HEK293 (cell line): ENCODE results near the gene RNF224.

Source experiments
- GFI1B ChIP-seq: fragments of 450-650 bp; formaldehyde crosslinking; IDR thresholded peaks from 2 replicates; pipeline ENCODE4 v1.5.1; 2016; ENCODE audit warnings: missing biosample characterization, missing genetic modification characterization
- KLF9 ChIP-seq: fragments of 450-650 bp; formaldehyde crosslinking; IDR thresholded peaks from 2 replicates; pipeline ENCODE4 v1.5.1; 2016; ENCODE audit warnings: missing biosample characterization, missing genetic modification characterization, low read depth
- ZBTB1 ChIP-seq: fragments of 450-650 bp; formaldehyde crosslinking; IDR thresholded peaks from 2 replicates; pipeline ENCODE4 v1.5.1; 2016; ENCODE audit warnings: missing biosample characterization, missing genetic modification characterization
- ZNF391 ChIP-seq: fragments of 450-650 bp; formaldehyde crosslinking; IDR thresholded peaks from 2 replicates; pipeline ENCODE4 v1.5.1; 2016; ENCODE audit warnings: low read depth, missing biosample characterization, missing genetic modification characterization, borderline replicate concordance
- ZNF830 ChIP-seq: fragments of 450-650 bp; IDR thresholded peaks from 2 replicates; pipeline ENCODE4 v1.5.0; 2018; ENCODE audit warnings: missing biosample characterization, missing genetic modification characterization, low read depth, mild to moderate bottlenecking, moderate library complexity
- ZSCAN30 ChIP-seq: fragments of 450-650 bp; IDR thresholded peaks from 2 replicates; pipeline ENCODE4 v1.5.1; 2018; ENCODE audit warnings: missing biosample characterization, mild to moderate bottlenecking, missing genetic modification characterization, moderate library complexity
- TF ChIP-seq, protein P1 (sequence below): fragments of 450-650 bp; formaldehyde crosslinking; IDR thresholded peaks from 2 replicates; pipeline ENCODE4 v1.5.1; 2016; ENCODE audit warnings: missing biosample characterization, missing genetic modification characterization
- TF ChIP-seq, protein P2 (sequence below): fragments of 450-650 bp; formaldehyde crosslinking; IDR thresholded peaks from 2 replicates; pipeline ENCODE4 v1.5.1; 2016; ENCODE audit warnings: missing biosample characterization, missing genetic modification characterization
- TF ChIP-seq, protein P3 (sequence below): fragments of 450-650 bp; formaldehyde crosslinking; IDR thresholded peaks from 2 replicates; pipeline ENCODE4 v1.5.1; 2016; ENCODE audit warnings: missing biosample characterization, missing genetic modification characterization
- TF ChIP-seq, protein P4 (sequence below): IDR thresholded peaks from 2 replicates; pipeline ENCODE4 v1.6.1; 2011; ENCODE audit warnings: mild to moderate bottlenecking, low read depth, low read length, borderline replicate concordance
- TF ChIP-seq, protein P5 (sequence below): fragments of 450-650 bp; formaldehyde crosslinking; IDR thresholded peaks from 2 replicates; pipeline ENCODE4 v1.5.1; 2016; ENCODE audit warnings: missing biosample characterization, missing genetic modification characterization

DNA sequence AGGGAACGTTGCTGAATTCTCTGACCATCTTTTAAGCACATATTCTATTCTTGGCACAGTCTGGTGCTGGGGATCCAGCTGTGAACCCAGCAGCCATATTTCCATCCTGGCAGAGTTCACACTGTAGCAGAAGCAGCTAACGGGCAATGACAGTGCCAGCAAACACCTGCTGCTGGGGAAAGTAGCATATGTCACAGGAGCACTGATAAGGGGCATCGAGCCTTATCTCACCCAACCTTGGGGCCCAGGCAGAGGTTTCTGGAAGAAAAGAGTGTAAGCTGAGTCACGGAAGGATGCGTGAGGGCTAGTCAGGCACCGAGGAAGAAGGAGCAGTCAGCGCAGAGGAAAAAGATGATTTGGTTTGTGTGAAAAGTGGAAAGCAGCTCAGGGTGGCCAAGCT is 20.7 kb upstream of the RNF224 start:
- TF ChIP-seq, protein P1, sequence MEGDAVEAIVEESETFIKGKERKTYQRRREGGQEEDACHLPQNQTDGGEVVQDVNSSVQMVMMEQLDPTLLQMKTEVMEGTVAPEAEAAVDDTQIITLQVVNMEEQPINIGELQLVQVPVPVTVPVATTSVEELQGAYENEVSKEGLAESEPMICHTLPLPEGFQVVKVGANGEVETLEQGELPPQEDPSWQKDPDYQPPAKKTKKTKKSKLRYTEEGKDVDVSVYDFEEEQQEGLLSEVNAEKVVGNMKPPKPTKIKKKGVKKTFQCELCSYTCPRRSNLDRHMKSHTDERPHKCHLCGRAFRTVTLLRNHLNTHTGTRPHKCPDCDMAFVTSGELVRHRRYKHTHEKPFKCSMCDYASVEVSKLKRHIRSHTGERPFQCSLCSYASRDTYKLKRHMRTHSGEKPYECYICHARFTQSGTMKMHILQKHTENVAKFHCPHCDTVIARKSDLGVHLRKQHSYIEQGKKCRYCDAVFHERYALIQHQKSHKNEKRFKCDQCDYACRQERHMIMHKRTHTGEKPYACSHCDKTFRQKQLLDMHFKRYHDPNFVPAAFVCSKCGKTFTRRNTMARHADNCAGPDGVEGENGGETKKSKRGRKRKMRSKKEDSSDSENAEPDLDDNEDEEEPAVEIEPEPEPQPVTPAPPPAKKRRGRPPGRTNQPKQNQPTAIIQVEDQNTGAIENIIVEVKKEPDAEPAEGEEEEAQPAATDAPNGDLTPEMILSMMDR (tag by site-specific recombination), result no peak
- TF ChIP-seq, protein P2, sequence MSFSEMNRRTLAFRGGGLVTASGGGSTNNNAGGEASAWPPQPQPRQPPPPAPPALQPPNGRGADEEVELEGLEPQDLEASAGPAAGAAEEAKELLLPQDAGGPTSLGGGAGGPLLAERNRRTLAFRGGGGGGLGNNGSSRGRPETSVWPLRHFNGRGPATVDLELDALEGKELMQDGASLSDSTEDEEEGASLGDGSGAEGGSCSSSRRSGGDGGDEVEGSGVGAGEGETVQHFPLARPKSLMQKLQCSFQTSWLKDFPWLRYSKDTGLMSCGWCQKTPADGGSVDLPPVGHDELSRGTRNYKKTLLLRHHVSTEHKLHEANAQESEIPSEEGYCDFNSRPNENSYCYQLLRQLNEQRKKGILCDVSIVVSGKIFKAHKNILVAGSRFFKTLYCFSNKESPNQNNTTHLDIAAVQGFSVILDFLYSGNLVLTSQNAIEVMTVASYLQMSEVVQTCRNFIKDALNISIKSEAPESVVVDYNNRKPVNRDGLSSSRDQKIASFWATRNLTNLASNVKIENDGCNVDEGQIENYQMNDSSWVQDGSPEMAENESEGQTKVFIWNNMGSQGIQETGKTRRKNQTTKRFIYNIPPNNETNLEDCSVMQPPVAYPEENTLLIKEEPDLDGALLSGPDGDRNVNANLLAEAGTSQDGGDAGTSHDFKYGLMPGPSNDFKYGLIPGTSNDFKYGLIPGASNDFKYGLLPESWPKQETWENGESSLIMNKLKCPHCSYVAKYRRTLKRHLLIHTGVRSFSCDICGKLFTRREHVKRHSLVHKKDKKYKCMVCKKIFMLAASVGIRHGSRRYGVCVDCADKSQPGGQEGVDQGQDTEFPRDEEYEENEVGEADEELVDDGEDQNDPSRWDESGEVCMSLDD (tag by site-specific recombination), result no peak
- TF ChIP-seq, protein P3, sequence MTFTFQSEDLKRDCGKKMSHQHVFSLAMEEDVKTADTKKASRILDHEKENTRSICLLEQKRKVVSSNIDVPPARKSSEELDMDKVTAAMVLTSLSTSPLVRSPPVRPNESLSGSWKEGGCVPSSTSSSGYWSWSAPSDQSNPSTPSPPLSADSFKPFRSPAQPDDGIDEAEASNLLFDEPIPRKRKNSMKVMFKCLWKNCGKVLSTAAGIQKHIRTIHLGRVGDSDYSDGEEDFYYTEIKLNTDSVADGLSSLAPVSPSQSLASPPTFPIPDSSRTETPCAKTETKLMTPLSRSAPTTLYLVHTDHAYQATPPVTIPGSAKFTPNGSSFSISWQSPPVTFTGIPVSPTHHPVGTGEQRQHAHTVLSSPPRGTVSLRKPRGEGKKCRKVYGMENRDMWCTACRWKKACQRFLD (tag by site-specific recombination), result no peak
- TF ChIP-seq ZNF830 (tag by site-specific recombination) (no peak), GFI1B (tag by site-specific recombination) (no peak), ZBTB1 (tag by site-specific recombination) (no peak), ZSCAN30 (tag by site-specific recombination) (no peak), ZNF391 (tag by site-specific recombination) (no peak), KLF9 (tag by site-specific recombination) (no peak)
- TF ChIP-seq, protein P4, sequence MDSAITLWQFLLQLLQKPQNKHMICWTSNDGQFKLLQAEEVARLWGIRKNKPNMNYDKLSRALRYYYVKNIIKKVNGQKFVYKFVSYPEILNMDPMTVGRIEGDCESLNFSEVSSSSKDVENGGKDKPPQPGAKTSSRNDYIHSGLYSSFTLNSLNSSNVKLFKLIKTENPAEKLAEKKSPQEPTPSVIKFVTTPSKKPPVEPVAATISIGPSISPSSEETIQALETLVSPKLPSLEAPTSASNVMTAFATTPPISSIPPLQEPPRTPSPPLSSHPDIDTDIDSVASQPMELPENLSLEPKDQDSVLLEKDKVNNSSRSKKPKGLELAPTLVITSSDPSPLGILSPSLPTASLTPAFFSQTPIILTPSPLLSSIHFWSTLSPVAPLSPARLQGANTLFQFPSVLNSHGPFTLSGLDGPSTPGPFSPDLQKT, result no peak
- TF ChIP-seq, protein P5, sequence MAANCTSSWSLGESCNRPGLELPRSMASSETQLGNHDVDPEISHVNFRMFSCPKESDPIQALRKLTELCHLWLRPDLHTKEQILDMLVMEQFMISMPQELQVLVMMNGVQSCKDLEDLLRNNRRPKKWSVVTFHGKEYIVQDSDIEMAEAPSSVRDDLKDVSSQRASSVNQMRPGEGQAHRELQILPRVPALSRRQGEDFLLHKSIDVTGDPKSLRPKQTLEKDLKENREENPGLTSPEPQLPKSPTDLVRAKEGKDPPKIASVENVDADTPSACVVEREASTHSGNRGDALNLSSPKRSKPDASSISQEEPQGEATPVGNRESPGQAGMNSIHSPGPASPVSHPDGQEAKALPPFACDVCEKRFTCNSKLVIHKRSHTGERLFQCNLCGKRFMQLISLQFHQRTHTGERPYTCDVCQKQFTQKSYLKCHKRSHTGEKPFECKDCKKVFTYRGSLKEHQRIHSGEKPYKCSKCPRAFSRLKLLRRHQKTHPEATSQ, result no peak
